HepG2 (cell line): Measurements from ENCODE around the gene PSMC5. TPM values are rescaled to one million over a fixed set of nuclear protein-coding genes. Genes with fewer than 3 reads are reported as not detected.

Experiments used
- CBX5 ChIP-seq: sonication (generic); formaldehyde crosslinking; IDR thresholded peaks from 2 replicates; pipeline ENCODE4 v1.4.0; 2020; ENCODE audit warnings: missing genetic modification reagents, borderline replicate concordance
- CREB1 ChIP-seq, 2 experiments: fragments of 450-650 bp in 1 of 2; IDR thresholded peaks; 2 replicates each; pipeline ENCODE4 v1.6.1; 2016 to 2017; ENCODE audit warnings: control low read depth in 1 of 2, mild to moderate bottlenecking in 1 of 2, missing compliant biosample characterization in 1 of 2, missing genetic modification characterization in 1 of 2
- CREM ChIP-seq, 2 experiments: sonication (generic) in 1 of 2; formaldehyde crosslinking in 1 of 2; IDR thresholded peaks; 2 replicates each; pipeline versions ENCODE4 v1.4.0 to v1.6.1; 2016 to 2020; ENCODE audit warnings: antibody characterized with exemption in 1 of 2, mild to moderate bottlenecking in 1 of 2, missing genetic modification reagents in 1 of 2
- ERF ChIP-seq: IDR thresholded peaks from 2 replicates; pipeline ENCODE4 v1.6.1; 2018; ENCODE audit warnings: missing biosample characterization, missing genetic modification reagents
- ETS1 ChIP-seq: sonication (generic); formaldehyde crosslinking; IDR thresholded peaks from 2 replicates; pipeline ENCODE4 v1.4.0; 2020; ENCODE audit warnings: missing genetic modification reagents
- FOXA1 ChIP-seq, 2 experiments: fragments of 450-650 bp in 1 of 2; sonication (generic) in 1 of 2; formaldehyde crosslinking in 1 of 2; IDR thresholded peaks; 2 replicates each; pipeline versions ENCODE4 v1.4.0 to v1.6.1; 2016 to 2020; ENCODE audit warnings: missing genetic modification reagents in 1 of 2
- GLI4 ChIP-seq: sonication (generic); formaldehyde crosslinking; IDR thresholded peaks from 2 replicates; pipeline ENCODE4 v1.5.1; 2020; ENCODE audit warnings: missing genetic modification reagents, mild to moderate bottlenecking, moderate library complexity, borderline replicate concordance
- JUND ChIP-seq: sonication (generic); formaldehyde crosslinking; IDR thresholded peaks from 2 replicates; pipeline ENCODE4 v1.8.0; 2022; ENCODE audit warnings: mild to moderate bottlenecking, missing genetic modification reagents
- KLF6 ChIP-seq: IDR thresholded peaks from 2 replicates; pipeline ENCODE4 v1.8.0; 2016; ENCODE audit warnings: missing biosample characterization, missing genetic modification reagents
- MTF2 ChIP-seq: sonication (generic); formaldehyde crosslinking; IDR thresholded peaks from 2 replicates; pipeline ENCODE4 v1.5.0; 2020; ENCODE audit warnings: missing genetic modification reagents, borderline replicate concordance
- NFIC ChIP-seq: IDR thresholded peaks from 2 replicates; pipeline ENCODE4 v1.6.1; 2012; ENCODE audit warnings: mild to moderate bottlenecking, low read length, inconsistent platforms
- RELA ChIP-seq: sonication (generic); formaldehyde crosslinking; IDR thresholded peaks from 2 replicates; pipeline ENCODE4 v1.4.0; 2020; ENCODE audit warnings: missing genetic modification reagents
- SMAD1 ChIP-seq: sonication (generic); formaldehyde crosslinking; IDR thresholded peaks from 2 replicates; pipeline ENCODE4 v1.4.0; 2020; ENCODE audit warnings: missing genetic modification reagents, low read depth, mild to moderate bottlenecking, borderline replicate concordance
- SOX6 ChIP-seq, 2 experiments: fragments of 450-650 bp in 1 of 2; sonication (generic) in 1 of 2; formaldehyde crosslinking in 1 of 2; IDR thresholded peaks; 2 replicates each; pipeline versions ENCODE4 v1.4.0 to v1.6.1; 2017 to 2020; ENCODE audit warnings: antibody characterized with exemption in 1 of 2, mild to moderate bottlenecking in 1 of 2, missing genetic modification reagents in 1 of 2
- SP4 ChIP-seq: sonication (generic); formaldehyde crosslinking; IDR thresholded peaks from 2 replicates; pipeline ENCODE4 v1.8.1; 2023; ENCODE audit warnings: mild to moderate bottlenecking, missing genetic modification reagents
- ZNF207 ChIP-seq: fragments of 450-650 bp; IDR thresholded peaks from 2 replicates; pipeline ENCODE4 v1.6.1; 2016; ENCODE audit warnings: antibody characterized with exemption, borderline replicate concordance
- ZNF713 ChIP-seq: sonication (generic); formaldehyde crosslinking; IDR thresholded peaks from 2 replicates; pipeline ENCODE4 v1.4.0; 2020; ENCODE audit warnings: mild to moderate bottlenecking, missing genetic modification reagents
- ZNF761 ChIP-seq: sonication (generic); formaldehyde crosslinking; conservative IDR thresholded peaks from 2 replicates; pipeline ENCODE4 v1.4.0; 2020; ENCODE audit warnings: mild to moderate bottlenecking, missing genetic modification reagents
- polyA plus RNA-seq, 8 experiments: library from polyadenylated mRNA; depleted of rRNA in 3 of 8; stranded (reverse) in 7 of 8; unstranded in 1 of 8; fragments of >200 nt; fragmentation: Illumina TruSeq in 4 of 8; extraction: Trizol in 4 of 8; gene quantifications; 2 replicates each; pipeline versions ENCODE4 v1.2.1 to v1.2.3, GENCODE V29; 2011 to 2016; ENCODE audit warnings: low read depth in 4 of 8, missing spikeins in 1 of 8, mixed read lengths in 1 of 8; ENCODE audit not compliant: insufficient read depth in 1 of 8
- total RNA-seq, 5 experiments: library from RNA; depleted of rRNA; stranded (reverse); fragments of >200 nt; fragmentation: Illumina TruSeq; extraction: Trizol; gene quantifications; 2 replicates each; pipeline ENCODE4 v1.2.3, GENCODE V29; 2016; ENCODE audit warnings: low read depth in 1 of 5
- TF ChIP-seq, protein P1 (sequence below): IDR thresholded peaks from 2 replicates; pipeline ENCODE4 v1.6.1; 2012; ENCODE audit warnings: low read depth, low read length, improper control_type of control experiment
- TF ChIP-seq, protein P2 (sequence below): sonication (generic); formaldehyde crosslinking; IDR thresholded peaks from 2 replicates; pipeline ENCODE4 v1.4.0; 2020; ENCODE audit warnings: missing genetic modification reagents, borderline replicate concordance
- TF ChIP-seq, protein P3 (sequence below): IDR thresholded peaks from 2 replicates; pipeline ENCODE4 v1.6.1; 2016; ENCODE audit warnings: mild to moderate bottlenecking, missing biosample characterization, missing genetic modification reagents

Gene PSMC5
- total and polyA plus RNA-seq, 2 of the 13 experiments (the other 11 are each of a cell fraction or from before 2014, with no cell fraction given) = 35.3 to 128 TPM

GRCh38 chr17:63827002-63827800, at the start of gene PSMC5, which contains the start of gene FTSJ3 (continued):
- TF ChIP-seq, protein P1, sequence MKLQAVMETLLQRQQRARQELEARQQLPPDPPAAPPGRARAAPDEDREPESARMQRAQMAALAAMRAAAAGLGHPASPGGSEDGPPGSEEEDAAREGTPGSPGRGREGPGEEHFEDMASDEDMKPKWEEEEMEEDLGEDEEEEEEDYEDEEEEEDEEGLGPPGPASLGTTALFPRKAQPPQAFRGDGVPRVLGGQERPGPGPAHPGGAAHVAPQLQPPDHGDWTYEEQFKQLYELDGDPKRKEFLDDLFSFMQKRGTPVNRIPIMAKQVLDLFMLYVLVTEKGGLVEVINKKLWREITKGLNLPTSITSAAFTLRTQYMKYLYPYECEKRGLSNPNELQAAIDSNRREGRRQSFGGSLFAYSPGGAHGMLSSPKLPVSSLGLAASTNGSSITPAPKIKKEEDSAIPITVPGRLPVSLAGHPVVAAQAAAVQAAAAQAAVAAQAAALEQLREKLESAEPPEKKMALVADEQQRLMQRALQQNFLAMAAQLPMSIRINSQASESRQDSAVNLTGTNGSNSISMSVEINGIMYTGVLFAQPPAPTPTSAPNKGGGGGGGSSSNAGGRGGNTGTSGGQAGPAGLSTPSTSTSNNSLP = no peak
- TF ChIP-seq SP4 (CRISPR knock-in tag) (peak; percentile 84), NFIC (no peak), MTF2 (CRISPR knock-in tag) (no peak; the same call in 1 of the 2 replicates), SOX6 (IDR thresholded peaks at IDR 0.05) (no peak), SOX6 (CRISPR knock-in tag; IDR thresholded peaks at IDR 0.05) (peak; percentile 75), ETS1 (CRISPR knock-in tag) (0 out of 2 replicates have a peak, but pooled peaks have one; percentile 21), JUND (CRISPR knock-in tag) (no peak; the same call in 1 of the 2 replicates), ZNF713 (CRISPR knock-in tag) (no peak), CREM (IDR thresholded peaks at IDR 0.05) (peak; percentile 98), CREM (CRISPR knock-in tag; IDR thresholded peaks at IDR 0.05) (no peak), GLI4 (CRISPR knock-in tag) (peak; percentile 22; the same call in 1 of the 2 replicates), ZNF761 (peak; percentile 98), ERF (CRISPR knock-in tag) (peak; percentile 95), CREB1 (IDR thresholded peaks at IDR 0.05) (peak; percentile 65), CREB1 (CRISPR knock-in tag; IDR thresholded peaks at IDR 0.05) (peak; percentile 95), SMAD1 (CRISPR knock-in tag) (peak; percentile 92; the same call in 1 of the 2 replicates), RELA (CRISPR knock-in tag) (0 out of 2 replicates have a peak, but pooled peaks have one; percentile 69), ZNF207 (no peak), CBX5 (CRISPR knock-in tag) (peak; percentile 66), KLF6 (CRISPR knock-in tag) (peak; percentile 74), FOXA1 (IDR thresholded peaks at IDR 0.05) (no peak), FOXA1 (CRISPR knock-in tag; IDR thresholded peaks at IDR 0.05) (peak; percentile 9; the same call in 1 of the 2 replicates)
- TF ChIP-seq, protein P2, sequence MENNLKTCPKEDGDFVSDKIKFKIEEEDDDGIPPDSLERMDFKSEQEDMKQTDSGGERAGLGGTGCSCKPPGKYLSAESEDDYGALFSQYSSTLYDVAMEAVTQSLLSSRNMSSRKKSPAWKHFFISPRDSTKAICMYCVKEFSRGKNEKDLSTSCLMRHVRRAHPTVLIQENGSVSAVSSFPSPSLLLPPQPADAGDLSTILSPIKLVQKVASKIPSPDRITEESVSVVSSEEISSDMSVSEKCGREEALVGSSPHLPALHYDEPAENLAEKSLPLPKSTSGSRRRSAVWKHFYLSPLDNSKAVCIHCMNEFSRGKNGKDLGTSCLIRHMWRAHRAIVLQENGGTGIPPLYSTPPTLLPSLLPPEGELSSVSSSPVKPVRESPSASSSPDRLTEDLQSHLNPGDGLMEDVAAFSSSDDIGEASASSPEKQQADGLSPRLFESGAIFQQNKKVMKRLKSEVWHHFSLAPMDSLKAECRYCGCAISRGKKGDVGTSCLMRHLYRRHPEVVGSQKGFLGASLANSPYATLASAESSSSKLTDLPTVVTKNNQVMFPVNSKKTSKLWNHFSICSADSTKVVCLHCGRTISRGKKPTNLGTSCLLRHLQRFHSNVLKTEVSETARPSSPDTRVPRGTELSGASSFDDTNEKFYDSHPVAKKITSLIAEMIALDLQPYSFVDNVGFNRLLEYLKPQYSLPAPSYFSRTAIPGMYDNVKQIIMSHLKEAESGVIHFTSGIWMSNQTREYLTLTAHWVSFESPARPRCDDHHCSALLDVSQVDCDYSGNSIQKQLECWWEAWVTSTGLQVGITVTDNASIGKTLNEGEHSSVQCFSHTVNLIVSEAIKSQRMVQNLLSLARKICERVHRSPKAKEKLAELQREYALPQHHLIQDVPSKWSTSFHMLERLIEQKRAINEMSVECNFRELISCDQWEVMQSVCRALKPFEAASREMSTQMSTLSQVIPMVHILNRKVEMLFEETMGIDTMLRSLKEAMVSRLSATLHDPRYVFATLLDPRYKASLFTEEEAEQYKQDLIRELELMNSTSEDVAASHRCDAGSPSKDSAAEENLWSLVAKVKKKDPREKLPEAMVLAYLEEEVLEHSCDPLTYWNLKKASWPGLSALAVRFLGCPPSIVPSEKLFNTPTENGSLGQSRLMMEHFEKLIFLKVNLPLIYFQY = no peak; the same call in none of the 2 replicates
- TF ChIP-seq, protein P3, sequence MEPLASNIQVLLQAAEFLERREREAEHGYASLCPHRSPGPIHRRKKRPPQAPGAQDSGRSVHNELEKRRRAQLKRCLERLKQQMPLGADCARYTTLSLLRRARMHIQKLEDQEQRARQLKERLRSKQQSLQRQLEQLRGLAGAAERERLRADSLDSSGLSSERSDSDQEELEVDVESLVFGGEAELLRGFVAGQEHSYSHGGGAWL (CRISPR knock-in tag) = peak; percentile 63
